Nephron progenitor cell (in vitro differentiated cells): ENCODE measurements around the gene RBMS3.

Source experiments
- DNase-seq: peaks from one replicate; pipeline ENCODE4 v3.0.0; 2021
- H3K27ac Mint-ChIP-seq: 2 replicates; pipeline ENCODE4 v1.8.0; 2021; ENCODE audit warnings: mild to moderate bottlenecking, moderate library complexity, mixed read lengths
- H3K27me3 Mint-ChIP-seq: 2 replicates; pipeline ENCODE4 v1.8.0; 2021; ENCODE audit warnings: mild to moderate bottlenecking, low read depth, mixed read lengths; ENCODE audit not compliant: poor library complexity
- H3K36me3 Mint-ChIP-seq: 2 replicates; pipeline ENCODE4 v1.8.0; 2021; ENCODE audit warnings: low read depth, mixed read lengths
- H3K4me1 Mint-ChIP-seq: 2 replicates; pipeline ENCODE4 v1.8.0; 2021; ENCODE audit warnings: mixed read lengths
- H3K4me3 Mint-ChIP-seq: 2 replicates; pipeline ENCODE4 v1.8.0; 2021; ENCODE audit warnings: mild to moderate bottlenecking, moderate library complexity, mixed read lengths
- H3K9me3 Mint-ChIP-seq: 2 replicates; pipeline ENCODE4 v1.8.0; 2021; ENCODE audit warnings: mild to moderate bottlenecking, moderate library complexity, mixed read lengths
- TF ChIP-seq, protein P1 (sequence below): fragments of 200-600 bp; sonication (generic); IDR thresholded peaks from 2 replicates; pipeline ENCODE4 v1.5.0; 2021; ENCODE audit warnings: antibody characterized with exemption

The RBMS3 gene

DNA sequence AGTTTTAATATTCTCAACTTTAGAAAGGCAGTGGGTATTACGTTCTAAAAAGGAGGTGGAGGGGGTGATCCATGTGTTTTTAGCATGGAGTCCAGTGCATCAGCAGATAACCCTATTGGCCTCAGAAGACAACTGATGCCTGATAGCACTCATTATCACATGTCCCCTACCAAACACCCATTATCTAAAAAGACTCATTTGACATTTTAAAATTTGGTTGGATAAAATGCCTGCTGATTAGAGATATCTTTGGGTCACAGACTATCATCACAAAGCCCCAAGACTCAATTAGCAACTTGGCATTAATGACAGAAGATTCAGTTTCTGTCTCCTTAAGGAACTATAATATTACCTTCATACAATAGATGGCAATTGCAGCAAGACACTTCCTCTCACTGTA lies 589.3 kb downstream of the RBMS3 start:
- TF ChIP-seq, protein P1, sequence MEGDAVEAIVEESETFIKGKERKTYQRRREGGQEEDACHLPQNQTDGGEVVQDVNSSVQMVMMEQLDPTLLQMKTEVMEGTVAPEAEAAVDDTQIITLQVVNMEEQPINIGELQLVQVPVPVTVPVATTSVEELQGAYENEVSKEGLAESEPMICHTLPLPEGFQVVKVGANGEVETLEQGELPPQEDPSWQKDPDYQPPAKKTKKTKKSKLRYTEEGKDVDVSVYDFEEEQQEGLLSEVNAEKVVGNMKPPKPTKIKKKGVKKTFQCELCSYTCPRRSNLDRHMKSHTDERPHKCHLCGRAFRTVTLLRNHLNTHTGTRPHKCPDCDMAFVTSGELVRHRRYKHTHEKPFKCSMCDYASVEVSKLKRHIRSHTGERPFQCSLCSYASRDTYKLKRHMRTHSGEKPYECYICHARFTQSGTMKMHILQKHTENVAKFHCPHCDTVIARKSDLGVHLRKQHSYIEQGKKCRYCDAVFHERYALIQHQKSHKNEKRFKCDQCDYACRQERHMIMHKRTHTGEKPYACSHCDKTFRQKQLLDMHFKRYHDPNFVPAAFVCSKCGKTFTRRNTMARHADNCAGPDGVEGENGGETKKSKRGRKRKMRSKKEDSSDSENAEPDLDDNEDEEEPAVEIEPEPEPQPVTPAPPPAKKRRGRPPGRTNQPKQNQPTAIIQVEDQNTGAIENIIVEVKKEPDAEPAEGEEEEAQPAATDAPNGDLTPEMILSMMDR, result no peak
- Mint-ChIP-seq H3K4me3 (no peak overlapping the region), H3K27ac (no peak overlapping the region), H3K4me1 (no peaks in the 10 kb centered on the region), H3K9me3 (peaks cover 14% of the 10 kb centered on the region), H3K36me3 (no peaks in the 10 kb centered on the region), H3K27me3 (no peaks in the 10 kb centered on the region)
- no peak for DNase-seq

DNA sequence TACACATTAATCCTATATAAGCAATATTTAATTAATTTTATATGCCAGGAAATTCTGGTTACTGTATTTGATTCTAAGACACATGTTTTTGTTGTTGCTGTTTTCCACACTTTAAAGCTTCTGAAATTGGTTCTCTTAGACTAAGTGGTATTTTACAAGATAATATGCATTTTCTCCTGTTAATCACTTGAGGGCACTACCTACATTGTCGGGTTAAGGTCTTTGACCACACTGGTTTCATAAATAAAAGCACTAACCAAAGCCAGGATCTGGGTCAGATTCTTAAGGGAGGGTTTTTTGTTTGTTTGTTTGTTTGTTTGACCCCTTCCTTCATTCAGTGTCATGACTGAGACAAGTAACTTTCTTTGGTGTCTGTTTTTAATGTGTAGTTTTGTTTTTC lies 590.2 kb downstream of the RBMS3 start:
- Mint-ChIP-seq H3K4me1 (no peaks in the 10 kb centered on the region), H3K4me3 (no peak overlapping the region), H3K36me3 (no peaks in the 10 kb centered on the region), H3K9me3 (peaks cover 14% of the 10 kb centered on the region), H3K27me3 (no peaks in the 10 kb centered on the region), H3K27ac (no peak overlapping the region)
- TF ChIP-seq, protein P1, result no peak
- no peak for DNase-seq

DNA sequence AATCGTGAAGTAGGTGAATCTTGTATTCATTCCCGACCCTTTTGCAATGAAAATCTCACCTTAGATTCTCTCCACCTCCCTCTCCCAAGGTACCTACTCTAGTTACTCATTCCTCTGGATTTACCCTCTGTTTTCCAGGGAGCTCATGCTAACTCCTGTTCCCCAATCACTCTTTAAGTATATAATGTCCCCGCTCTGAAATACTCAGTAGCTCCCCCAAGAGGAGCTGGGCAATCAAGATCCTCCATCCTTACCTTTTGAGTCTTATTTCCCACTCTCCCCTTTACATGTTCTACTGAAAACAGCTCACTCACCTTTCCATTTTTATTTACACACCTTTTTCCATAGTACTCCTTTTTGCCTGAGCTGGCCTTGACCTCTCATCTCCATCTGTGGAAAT lies 599.9 kb downstream of the RBMS3 start:
- Mint-ChIP-seq H3K4me3 (no peak overlapping the region), H3K27me3 (no peaks in the 10 kb centered on the region), H3K9me3 (no peaks in the 10 kb centered on the region), H3K36me3 (no peaks in the 10 kb centered on the region), H3K27ac (no peak overlapping the region), H3K4me1 (no peaks in the 10 kb centered on the region)
- DNase-seq, result no peak
- TF ChIP-seq, protein P1, result no peak

DNA sequence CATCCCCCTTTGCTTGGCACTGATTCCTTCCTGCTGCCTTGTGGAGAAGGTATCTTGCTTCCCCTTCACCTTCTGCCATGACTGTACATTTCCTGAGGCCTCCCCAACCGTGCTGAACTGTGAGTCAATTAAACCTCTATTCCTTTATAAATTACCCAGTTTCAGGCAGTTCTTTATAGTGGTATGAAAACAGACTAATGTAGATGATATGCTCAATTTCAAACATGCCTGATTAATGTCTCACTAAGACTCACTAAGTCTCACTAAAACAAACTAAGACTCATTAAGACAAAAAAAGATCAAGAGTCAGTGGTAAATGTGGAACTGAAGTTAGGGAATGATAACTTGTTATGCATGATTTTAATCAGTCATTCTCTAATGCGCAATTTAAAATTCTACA lies 606.6 kb downstream of the RBMS3 start:
- no peak overlapping the region for H3K27ac Mint-ChIP-seq
- DNase-seq, result no peak
- no peak overlapping the region for H3K4me3 Mint-ChIP-seq
- H3K9me3 Mint-ChIP-seq, result no peaks in the 10 kb centered on the region
- TF ChIP-seq, protein P1, result no peak
- no peaks in the 10 kb centered on the region for H3K4me1 Mint-ChIP-seq
- no peaks in the 10 kb centered on the region for H3K27me3 Mint-ChIP-seq
- H3K36me3 Mint-ChIP-seq, result no peaks in the 10 kb centered on the region

DNA sequence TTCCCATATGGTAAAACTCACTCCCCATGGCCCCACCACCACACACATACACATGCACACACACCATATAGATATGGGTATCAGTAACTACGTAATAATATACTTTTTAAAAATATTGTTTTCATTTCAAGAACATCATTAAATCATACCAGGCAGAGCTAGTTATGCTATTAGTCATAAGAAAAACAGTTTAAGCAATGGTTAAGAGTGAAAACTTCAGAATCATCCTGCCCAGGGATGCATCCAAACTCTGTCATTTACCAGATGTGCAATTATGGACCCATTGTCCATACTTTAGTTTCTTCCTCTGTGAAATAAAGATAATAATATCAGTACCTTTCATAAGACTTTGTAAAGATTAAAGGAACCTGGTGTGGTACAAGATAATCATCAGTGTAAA lies 608.3 kb downstream of the RBMS3 start:
- H3K27ac Mint-ChIP-seq, result no peak overlapping the region
- no peak for DNase-seq
- TF ChIP-seq, protein P1, result no peak

DNA sequence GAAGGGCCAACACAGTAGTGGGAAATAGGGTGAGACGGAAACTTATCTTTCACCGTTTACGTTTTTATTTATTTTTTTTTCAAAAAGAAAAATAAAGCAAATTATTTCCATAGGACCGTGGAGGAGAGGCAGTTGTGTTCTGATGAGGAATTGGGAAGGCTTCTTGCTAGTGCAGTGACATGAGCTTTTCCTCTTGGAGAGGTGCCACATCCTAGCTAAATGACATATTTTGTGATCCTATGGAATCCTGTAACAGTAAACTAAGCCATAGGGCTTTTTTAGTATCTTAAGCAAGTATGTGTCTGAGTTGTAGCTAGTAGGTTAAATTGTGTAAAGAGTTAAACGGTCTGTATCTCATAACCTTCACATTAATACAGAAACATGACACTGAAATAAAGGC lies 609.9 kb downstream of the RBMS3 start:
- H3K27me3 Mint-ChIP-seq, result no peaks in the 10 kb centered on the region
- no peaks in the 10 kb centered on the region for H3K4me1 Mint-ChIP-seq

More for the DNA sequence above, 608.3 kb downstream of the RBMS3 start:
- H3K9me3 Mint-ChIP-seq, result no peaks in the 10 kb centered on the region
- no peaks in the 10 kb centered on the region for H3K27me3 Mint-ChIP-seq
- H3K36me3 Mint-ChIP-seq, result no peaks in the 10 kb centered on the region
- no peaks in the 10 kb centered on the region for H3K4me1 Mint-ChIP-seq
- no peak overlapping the region for H3K4me3 Mint-ChIP-seq

More for the DNA sequence above, 609.9 kb downstream of the RBMS3 start:
- no peak overlapping the region for H3K27ac Mint-ChIP-seq
- no peak for DNase-seq
- no peaks in the 10 kb centered on the region for H3K36me3 Mint-ChIP-seq
- H3K9me3 Mint-ChIP-seq, result no peaks in the 10 kb centered on the region
- TF ChIP-seq, protein P1, result no peak
- H3K4me3 Mint-ChIP-seq, result no peak overlapping the region
